NCI-H1694 treated with DMSO at 0.1 percent for 48 hours (cell line): ENCODE data around the gene TMPRSS5.

Experiments used
- DNase-seq: peaks from one replicate; lab custom pipeline; 2025; lab: John Stamatoyannopoulos, UW

The TMPRSS5 gene

GRCh38 chr11:113667801-113668200 lies 38.3 kb downstream of the TMPRSS5 start:
- DNase-seq, result no peak

DNA sequence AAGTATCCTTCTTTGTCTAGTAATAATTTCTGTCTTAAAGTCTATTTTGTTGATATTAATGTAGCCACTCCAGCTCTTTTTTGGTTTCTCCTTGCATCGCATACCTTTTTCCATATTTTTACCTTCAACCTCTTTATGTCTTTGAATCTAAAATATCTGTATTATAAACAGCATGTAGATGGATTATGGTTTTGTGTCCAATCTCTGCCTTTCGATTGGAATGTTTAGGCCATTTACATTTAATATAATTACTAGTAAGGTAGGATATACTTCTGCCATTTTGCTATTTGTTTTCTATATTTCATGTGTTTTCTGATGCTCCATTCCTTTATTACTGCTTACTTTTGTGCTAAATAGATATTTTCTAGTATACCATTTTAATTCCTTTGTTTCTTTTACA lies 39.5 kb downstream of the TMPRSS5 start:
- DNase-seq, result no peak

DNA sequence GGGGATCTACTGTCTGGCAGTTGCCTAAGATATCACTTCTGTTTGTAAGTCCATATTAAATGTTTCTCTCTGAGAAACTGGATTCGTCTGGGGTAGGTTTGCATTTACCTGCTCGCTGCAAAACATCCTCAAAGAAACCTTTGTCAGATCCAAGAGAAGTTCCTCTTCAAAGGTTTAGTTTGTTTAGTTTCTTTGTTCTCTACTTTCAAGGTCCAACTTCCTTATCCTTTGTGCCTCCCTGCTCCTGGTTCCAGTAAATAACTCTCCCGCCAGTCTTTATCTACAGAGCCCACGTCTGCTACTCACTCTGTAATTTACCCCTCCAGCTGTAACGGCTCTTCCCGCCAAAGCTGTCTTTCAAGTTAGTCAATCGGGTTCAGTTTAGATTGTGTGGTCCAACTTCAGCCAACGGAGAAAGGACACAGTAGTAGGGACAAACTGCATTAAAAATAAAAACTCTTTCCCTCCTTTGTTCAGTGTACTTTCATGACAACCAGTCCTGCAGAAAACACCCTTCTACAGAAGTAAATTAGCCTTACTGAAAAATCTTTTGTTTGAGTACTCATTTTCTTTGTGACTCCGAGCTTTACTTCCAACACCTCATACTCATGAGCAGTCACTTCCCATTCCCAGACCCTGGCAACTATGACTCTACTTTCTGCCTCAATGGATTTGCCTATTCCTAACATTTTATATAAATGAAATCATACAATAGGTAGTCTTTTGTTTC lies 41.0 kb downstream of the TMPRSS5 start:
- no peak for DNase-seq

DNA sequence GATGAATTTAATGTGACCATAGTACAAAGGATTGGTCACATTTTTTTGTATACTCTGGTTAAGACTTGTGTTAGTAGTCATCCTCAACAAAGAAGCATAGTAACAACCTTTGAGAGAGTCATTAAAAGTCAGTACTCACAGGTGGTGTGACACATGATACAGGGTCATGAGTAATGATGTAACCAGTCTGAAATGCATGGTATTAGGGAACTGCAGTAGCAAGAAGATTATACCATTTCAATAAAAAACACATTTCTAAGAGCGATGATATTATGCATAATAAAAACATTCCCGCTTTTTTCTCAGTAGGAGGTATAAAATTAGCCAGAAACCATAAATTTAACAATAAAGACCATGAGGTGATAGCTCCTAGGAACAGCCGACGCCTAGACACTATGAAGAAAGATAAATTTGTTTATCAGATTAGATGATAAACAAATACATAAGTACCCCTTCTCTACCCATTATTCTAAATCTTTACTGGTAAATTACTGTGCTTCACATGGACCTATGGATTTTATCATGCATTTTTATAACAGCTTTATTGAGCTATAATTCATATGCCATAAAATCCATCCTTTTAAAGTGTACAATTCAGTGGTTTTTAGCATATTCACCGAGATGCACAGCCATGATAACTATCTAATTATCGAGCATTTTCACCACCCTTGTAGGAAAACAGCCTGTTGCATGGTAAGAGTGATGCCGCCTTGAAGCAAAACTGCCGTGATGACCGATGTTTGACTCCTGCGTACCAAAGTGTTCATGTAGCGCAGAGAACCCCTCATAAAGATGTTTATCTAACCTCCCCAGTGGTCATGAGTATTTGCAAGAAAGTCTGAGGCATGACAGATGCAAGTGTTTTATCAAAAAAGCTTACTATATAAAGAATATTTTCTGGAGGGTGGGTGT lies 41.8 kb downstream of the TMPRSS5 start:
- DNase-seq, result no peak

GRCh38 chr11:113663567-113663966 lies 42.5 kb downstream of the TMPRSS5 start:
- no peak for DNase-seq

DNA sequence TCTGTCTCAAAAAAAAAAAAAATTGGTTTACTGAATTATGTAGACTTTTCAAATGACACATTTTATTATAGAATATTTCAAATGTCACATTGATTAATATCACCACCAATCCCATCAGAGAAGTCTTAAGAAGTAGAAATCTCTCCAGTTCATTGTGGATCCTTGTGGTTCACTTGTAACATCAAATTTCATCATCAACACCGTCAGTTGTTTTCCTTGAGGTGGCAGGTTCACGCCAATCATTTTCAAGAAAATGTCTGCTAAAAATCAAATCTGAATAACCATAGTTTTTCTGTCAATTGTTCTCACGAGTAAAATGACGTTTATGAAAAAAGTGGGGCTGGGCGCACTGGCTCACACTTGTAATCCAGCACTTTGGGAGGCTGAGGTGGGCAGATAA lies 50.3 kb downstream of the TMPRSS5 start:
- no peak for DNase-seq

DNA sequence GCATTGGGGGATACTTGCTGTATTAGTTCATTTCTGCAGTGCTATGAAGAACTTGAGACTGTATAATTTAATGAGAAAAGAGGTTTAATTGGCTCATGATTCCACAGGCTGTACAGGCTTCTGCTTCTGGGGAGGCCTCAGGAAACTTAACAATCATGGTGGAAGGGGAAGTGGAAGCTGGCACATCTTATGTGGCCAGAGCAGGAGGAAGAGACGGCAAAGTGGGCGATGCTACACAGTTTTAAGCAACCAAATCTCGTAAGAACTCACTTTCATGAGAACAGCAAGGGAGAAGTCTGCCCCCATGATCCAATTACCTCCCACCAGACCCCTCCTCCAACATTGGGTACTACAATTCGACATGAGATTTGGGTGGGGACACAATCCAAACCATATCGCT lies 55.1 kb downstream of the TMPRSS5 start:
- DNase-seq, result no peak

- DNase-seq, result no peak
These were observed 56.8 kb downstream of the TMPRSS5 start for GRCh38 chr11:113649311-113649710.

DNA sequence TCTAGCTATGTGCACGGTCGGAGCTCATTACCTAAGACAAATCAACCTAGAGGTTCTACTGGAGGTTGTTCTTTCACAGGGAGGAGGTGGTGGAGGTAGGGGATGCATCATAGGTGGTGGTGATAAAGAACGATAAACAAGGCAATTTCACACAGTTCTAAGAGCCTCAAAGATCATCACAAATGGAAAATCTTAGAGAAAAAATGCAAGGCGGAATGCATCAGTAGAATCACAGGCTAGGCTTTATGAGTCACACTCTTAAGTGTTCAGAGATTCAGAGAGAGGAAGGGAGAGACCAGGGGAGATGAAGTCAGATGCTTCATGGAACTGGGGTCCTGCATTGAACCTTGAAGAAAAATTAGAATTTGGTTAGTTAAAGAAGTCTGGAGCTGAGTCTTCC lies 58.3 kb downstream of the TMPRSS5 start:
- DNase-seq, result no peak

GRCh38 chr11:113647108-113647507 lies 59.0 kb downstream of the TMPRSS5 start:
- DNase-seq, result no peak

- no peak for DNase-seq
These were observed 60.3 kb downstream of the TMPRSS5 start for GRCh38 chr11:113645593-113646349.

- no peak for DNase-seq
These were observed 61.5 kb downstream of the TMPRSS5 start for GRCh38 chr11:113644605-113645004.

DNA sequence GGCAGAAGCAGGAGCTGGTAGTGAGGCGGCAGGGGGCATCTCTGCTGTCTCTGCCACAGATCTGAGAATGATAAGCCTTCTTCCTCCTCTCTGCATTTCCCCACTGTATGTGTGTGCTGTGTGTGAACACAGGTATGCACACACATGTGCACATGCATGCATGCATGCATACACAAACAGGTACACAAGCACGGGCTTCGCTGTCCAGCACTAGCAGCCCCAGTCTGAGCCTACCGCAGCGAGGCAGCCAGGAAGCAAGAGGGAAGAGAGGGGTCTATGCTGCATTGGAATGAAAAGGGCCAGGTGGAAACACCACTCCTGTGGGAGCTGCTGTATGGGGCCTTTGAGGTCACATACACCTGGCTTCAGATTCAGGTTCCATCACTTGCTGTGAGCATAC lies 62.4 kb downstream of the TMPRSS5 start:
- no peak for DNase-seq

DNA sequence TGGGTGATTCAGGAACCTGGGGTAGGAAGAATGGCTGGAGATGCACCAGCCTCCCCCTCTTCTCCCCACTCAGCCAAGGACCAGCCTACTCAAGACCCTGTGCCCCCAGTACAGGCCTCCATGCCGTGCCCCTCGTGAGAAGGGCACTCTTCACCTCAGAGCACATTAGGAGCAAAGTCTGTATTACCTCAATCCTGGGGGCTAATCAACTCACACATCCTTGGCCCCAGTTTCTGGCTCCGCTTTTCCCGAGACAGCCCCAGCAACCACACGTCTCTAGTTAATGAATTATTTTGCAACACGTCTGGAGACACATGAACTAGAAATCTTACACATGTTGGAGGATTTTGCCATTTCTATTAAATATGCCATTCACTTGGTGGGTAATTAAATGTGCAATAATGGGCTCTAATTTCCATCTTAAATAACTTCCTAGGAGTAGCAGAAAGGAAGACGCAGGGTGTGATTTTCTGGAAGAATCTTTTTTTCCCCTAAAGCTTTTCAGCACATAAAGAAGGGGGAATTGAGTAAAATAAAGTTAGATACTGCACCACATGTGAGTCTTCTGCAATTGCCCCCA lies 63.0 kb downstream of the TMPRSS5 start:
- DNase-seq, result no peak

- no peak for DNase-seq
These were observed 64.0 kb downstream of the TMPRSS5 start for GRCh38 chr11:113642090-113642489.

- no peak for DNase-seq
These were observed 67.7 kb downstream of the TMPRSS5 start for GRCh38 chr11:113638376-113638775.

DNA sequence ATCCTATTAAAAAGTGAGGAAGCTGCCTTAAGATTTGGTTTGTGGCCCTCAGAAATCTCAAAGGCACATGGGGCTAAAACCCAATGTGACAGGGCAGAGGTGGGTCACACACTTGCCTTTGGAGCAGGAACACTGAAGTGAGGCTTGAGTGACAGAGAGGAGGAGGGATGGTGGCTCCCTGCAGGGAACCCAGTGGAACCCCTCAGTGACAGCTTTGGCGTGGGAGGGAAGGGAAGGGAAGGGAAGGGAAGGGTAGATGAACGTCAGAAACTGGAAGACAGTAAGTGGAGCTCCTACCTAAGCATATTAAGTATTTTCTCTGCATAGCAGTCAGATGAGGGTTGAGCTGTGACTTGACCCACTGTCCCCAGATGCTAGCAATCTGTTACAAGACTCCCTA lies 68.5 kb downstream of the TMPRSS5 start:
- no peak for DNase-seq
